Measurements from ENCODE around the gene SBK2. TPM values are rescaled to one million over a fixed set of nuclear protein-coding genes. Genes with fewer than 3 reads are reported as not detected.

Gene SBK2
- total RNA-seq, 1 donor from 2014 or later, result not detected

GRCh38 chr19:55539090-55539984 lies 2.4 kb upstream of the SBK2 start:
- Histone ChIP-seq H3K36me3 (ENCODE audit: control insufficient read depth, insufficient read depth, low read length) (no peaks in the 10 kb centered on the region), H3K4me3 (ENCODE audit: low read depth, low read length) (no peak overlapping the region), H3K27me3 (ENCODE audit: control insufficient read depth, insufficient read depth, low read length) (no peaks in the 10 kb centered on the region)
- no peak for TF ChIP-seq CTCF (IDR thresholded peaks at IDR 0.05; ENCODE audit: insufficient read depth, low read length, severe bottlenecking)
- DNase-seq (ENCODE audit: low read depth) (no peak), FAIRE-seq (no peak)

GRCh38 chr19:55538132-55538531 lies 1.2 kb upstream of the SBK2 start:
- no peak for TF ChIP-seq CTCF (IDR thresholded peaks at IDR 0.05; ENCODE audit: insufficient read depth, low read length, severe bottlenecking)
- no peaks in the 10 kb centered on the region for H3K27me3 ChIP-seq (ENCODE audit: control insufficient read depth, insufficient read depth, low read length)
- DNase-seq (ENCODE audit: low read depth), result no peak
- no peak overlapping the region for H3K4me3 ChIP-seq (ENCODE audit: low read depth, low read length)
- H3K36me3 ChIP-seq (ENCODE audit: control insufficient read depth, insufficient read depth, low read length), result no peaks in the 10 kb centered on the region
- FAIRE-seq, result no peak

GRCh38 chr19:55537741-55538111 lies 793 bp upstream of the SBK2 start:
- FAIRE-seq (no peak), DNase-seq (ENCODE audit: low read depth) (no peak)
- no peak for TF ChIP-seq CTCF (IDR thresholded peaks at IDR 0.05; ENCODE audit: insufficient read depth, low read length, severe bottlenecking)
- Histone ChIP-seq H3K36me3 (ENCODE audit: control insufficient read depth, insufficient read depth, low read length) (no peaks in the 10 kb centered on the region), H3K27me3 (ENCODE audit: control insufficient read depth, insufficient read depth, low read length) (no peaks in the 10 kb centered on the region), H3K4me3 (ENCODE audit: low read depth, low read length) (no peak overlapping the region)

- DNase-seq (ENCODE audit: low read depth) (no peak), FAIRE-seq (no peak)
- Histone ChIP-seq H3K27me3 (ENCODE audit: control insufficient read depth, insufficient read depth, low read length) (no peaks in the 10 kb centered on the region), H3K4me3 (ENCODE audit: low read depth, low read length) (no peak overlapping the region), H3K36me3 (ENCODE audit: control insufficient read depth, insufficient read depth, low read length) (no peaks in the 10 kb centered on the region)
- TF ChIP-seq CTCF (IDR thresholded peaks at IDR 0.05; ENCODE audit: insufficient read depth, low read length, severe bottlenecking), result no peak
These were observed 567 bp downstream of the SBK2 start for GRCh38 chr19:55536366-55536765.

- Histone ChIP-seq H3K4me3 (ENCODE audit: low read depth, low read length) (no peak overlapping the region), H3K27me3 (ENCODE audit: control insufficient read depth, insufficient read depth, low read length) (no peaks in the 10 kb centered on the region), H3K36me3 (ENCODE audit: control insufficient read depth, insufficient read depth, low read length) (no peaks in the 10 kb centered on the region)
- DNase-seq (ENCODE audit: low read depth) (no peak), FAIRE-seq (no peak)
- no peak for TF ChIP-seq CTCF (IDR thresholded peaks at IDR 0.05; ENCODE audit: insufficient read depth, low read length, severe bottlenecking)
These were observed 975 bp downstream of the SBK2 start for GRCh38 chr19:55535965-55536350.

Data from bronchial epithelial cell (primary cell).